Sigmoid colon (tissue), 7 donors: ENCODE data around the gene UNC5C. TPM values are rescaled to one million over a fixed set of nuclear protein-coding genes. Genes with fewer than 3 reads are reported as not detected.

Experiments
- DNase-seq: peaks from one replicate; pipeline ENCODE4 v3.0.0-alpha.2; 2019
- H3K27ac ChIP-seq, 4 donors: fragments of 200-600 bp; sonication (generic); one replicate each; pipeline ENCODE4 v1.5.1; 2016 to 2019; ENCODE audit warnings: mild to moderate bottlenecking in 1 of 4
- H3K27me3 ChIP-seq, 3 donors: fragments of 200-600 bp; sonication (generic); one replicate each; pipeline ENCODE4 v1.5.1; 2019; ENCODE audit warnings: mild to moderate bottlenecking in 1 of 3
- H3K36me3 ChIP-seq, 4 donors: fragments of 200-600 bp; sonication (generic); one replicate each; pipeline ENCODE4 v1.5.1; 2016 to 2019
- H3K4me1 ChIP-seq, 4 donors: fragments of 200-600 bp; sonication (generic); one replicate each; pipeline ENCODE4 v1.5.1; 2017 to 2019
- H3K4me3 ChIP-seq, 4 donors: fragments of 200-600 bp; sonication (generic); one replicate each; pipeline ENCODE4 v1.5.1; 2017 to 2019; ENCODE audit warnings: mild to moderate bottlenecking in 2 of 4, moderate library complexity in 1 of 4
- H3K9me3 ChIP-seq, 4 donors: fragments of 200-600 bp in 3 of 4; sonication (generic) in 3 of 4; one replicate each; pipeline versions ENCODE4 v1.5.1 to v1.6.1; 2013 to 2019
- CTCF ChIP-seq, 4 experiments: fragments of 450-650 bp in 3 of 4; fragments of 200-600 bp in 1 of 4; IDR thresholded peaks; one replicate each; pipeline ENCODE4 v1.5.1; 2016 to 2019; ENCODE audit warnings: antibody characterized with exemption in 4 of 4, mild to moderate bottlenecking in 3 of 4, moderate library complexity in 2 of 4
- EP300 ChIP-seq, 4 donors: sonication (generic); formaldehyde crosslinking; IDR thresholded peaks; one replicate each; pipeline ENCODE4 v1.6.1; 2017; ENCODE audit warnings: antibody characterized with exemption in 4 of 4
- POLR2A ChIP-seq, 2 donors: fragments of 450-650 bp; IDR thresholded peaks; one replicate each; pipeline ENCODE4 v1.6.1; 2016; ENCODE audit warnings: antibody characterized with exemption in 2 of 2, mild to moderate bottlenecking in 2 of 2, moderate library complexity in 2 of 2
- POLR2AphosphoS5 ChIP-seq, 4 donors: sonication (generic); formaldehyde crosslinking; IDR thresholded peaks; one replicate each; pipeline ENCODE4 v1.6.1; 2017; ENCODE audit warnings: antibody characterized with exemption in 4 of 4
- WGBS, 2 donors: extraction: QIAGEN DNeasy Blood & Tissue Kit; methylation state at CpG; one replicate each; pipeline ENCODE4 v1.1.7; 2013; 5-methylcytosine and 5-hydroxymethylcytosine counted together
- intact Hi-C: fragments of 100-400 bp; cut with DNase I; formaldehyde crosslinking; loops from one replicate; pipeline ENCODE4 v1.15.1; 2023
- polyA plus RNA-seq, 3 donors: library from polyadenylated mRNA; stranded (reverse); fragments of 200-250 nt; gene quantifications; one replicate each; pipeline ENCODE4 v1.2.3, GENCODE V29; 2013
- total RNA-seq, 4 donors: library from RNA; depleted of rRNA; stranded (reverse); fragments of >200 nt; gene quantifications; one replicate each; pipeline ENCODE4 v1.1.0, GENCODE V29; 2016
- donor health status: healthy with polysubstance abuse.
- donor health status: Bipolar disorder and iron deficiency.
- donor health status: healthy.

UNC5C gene
- total and polyA plus RNA-seq, 7 donors: 0.60 to 3.1 (median 1.4) TPM

- WGBS, 2 donors: 60 to 67% methylated on average over 3 of the region's 3 CpGs
- no peaks in the 10 kb centered on the region for H3K27me3 ChIP-seq
- intact Hi-C loops: no loop called here
- TF ChIP-seq CTCF (IDR thresholded peaks at IDR 0.05) (no peak), POLR2AphosphoS5 (IDR thresholded peaks at IDR 0.05) (no peak)
- no peaks in the 10 kb centered on the region for H3K9me3 ChIP-seq
- H3K36me3 ChIP-seq: no peaks in the 10 kb centered on the region
- no peaks in the 10 kb centered on the region for H3K4me1 ChIP-seq
- no peak for DNase-seq
- H3K27ac ChIP-seq: no peak overlapping the region
- H3K4me3 ChIP-seq: no peak overlapping the region
These were observed 131.2 kb downstream of the UNC5C start for GRCh38 chr4:95417531-95417930.

- no peaks in the 10 kb centered on the region for H3K27me3 ChIP-seq
- H3K27ac ChIP-seq: no peak overlapping the region
- no peaks in the 10 kb centered on the region for H3K4me1 ChIP-seq
- no peak for DNase-seq
- no peak overlapping the region for H3K4me3 ChIP-seq
- TF ChIP-seq CTCF (IDR thresholded peaks at IDR 0.05): no peak
- no peak for TF ChIP-seq POLR2AphosphoS5 (IDR thresholded peaks at IDR 0.05)
- no peak for TF ChIP-seq EP300 (IDR thresholded peaks at IDR 0.05)
- TF ChIP-seq POLR2A (IDR thresholded peaks at IDR 0.05): no peak
- no peaks in the 10 kb centered on the region for H3K36me3 ChIP-seq
- WGBS, 2 donors: 44 to 52% methylated on average over 3 of the region's 3 CpGs
- intact Hi-C loops: no loop called here
- H3K9me3 ChIP-seq: no peaks in the 10 kb centered on the region
These were observed 133.4 kb downstream of the UNC5C start for GRCh38 chr4:95415346-95415771.

GRCh38 chr4:95411371-95412088 is 137.2 kb downstream of the UNC5C start:
- Histone ChIP-seq H3K9me3 (no peaks in the 10 kb centered on the region), H3K4me3 (no peak overlapping the region), H3K36me3 (no peaks in the 10 kb centered on the region), H3K27ac (no peak overlapping the region), H3K4me1 (no peaks in the 10 kb centered on the region), H3K27me3 (no peaks in the 10 kb centered on the region)
- DNase-seq: no peak
- WGBS, 2 donors: 56 to 76% methylated on average over 4 of the region's 4 CpGs
- no peak for TF ChIP-seq CTCF (IDR thresholded peaks at IDR 0.05)
- no peak for TF ChIP-seq POLR2A (IDR thresholded peaks at IDR 0.05)
- no peak for TF ChIP-seq EP300 (IDR thresholded peaks at IDR 0.05)
- TF ChIP-seq POLR2AphosphoS5 (IDR thresholded peaks at IDR 0.05): no peak
- intact Hi-C loops: no loop called here

DNA sequence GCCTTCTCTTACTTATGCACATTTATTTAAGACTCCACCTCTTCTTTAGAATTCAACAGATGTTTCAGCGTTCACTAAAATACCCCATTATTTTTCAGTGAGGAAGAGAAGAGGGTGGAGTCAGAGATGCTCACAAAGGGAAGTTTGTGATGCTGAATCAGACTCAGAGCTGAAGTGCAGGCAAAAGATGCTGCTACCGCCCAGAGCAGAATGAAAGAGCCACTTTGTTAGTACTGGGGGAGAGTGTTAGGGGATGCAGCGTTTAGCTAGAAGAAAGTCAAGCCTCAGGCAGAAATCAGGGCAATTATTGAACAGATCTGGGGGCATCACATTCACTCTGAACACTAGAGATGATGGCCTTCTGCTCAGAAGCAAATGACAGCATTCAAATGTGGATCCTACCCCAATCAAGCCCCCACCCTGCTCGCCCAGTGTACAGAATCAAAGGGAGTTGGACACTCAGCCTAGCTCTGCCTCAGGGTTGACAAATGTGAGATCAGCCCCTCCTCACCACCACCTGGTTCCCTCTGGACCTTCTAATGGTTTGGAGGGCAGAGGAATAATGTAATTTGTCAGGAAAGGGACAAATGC is 138.3 kb downstream of the UNC5C start:
- Histone ChIP-seq H3K4me1 (no peaks in the 10 kb centered on the region), H3K27me3 (no peaks in the 10 kb centered on the region), H3K36me3 (no peaks in the 10 kb centered on the region), H3K27ac (no peak overlapping the region), H3K4me3 (no peak overlapping the region), H3K9me3 (no peaks in the 10 kb centered on the region)
- 75 to 77% methylated on average over 4 of the region's 4 CpGs for WGBS, 2 donors
- intact Hi-C loops: no loop called here
- DNase-seq: no peak
- TF ChIP-seq POLR2AphosphoS5 (IDR thresholded peaks at IDR 0.05) (no peak), POLR2A (IDR thresholded peaks at IDR 0.05) (no peak), CTCF (IDR thresholded peaks at IDR 0.05) (no peak), EP300 (IDR thresholded peaks at IDR 0.05) (no peak)
